Measurements from ENCODE around the gene ATP6V1D. TPM values are rescaled to one million over a fixed set of nuclear protein-coding genes. Genes with fewer than 3 reads are reported as not detected.
"Not testable (repeated sequence)": the region's sequence is repeated elsewhere in the genome, so short reads cannot be mapped to it uniquely, and the experiment has no call there.

ATP6V1D gene
- total RNA-seq, 4 donors from 2014 or later: 69.3 to 117 (median 98.4) TPM

GRCh38 chr14:67357969-67358354 is 1.6 kb downstream of the ATP6V1D start:
- peaks cover 51 to 69% (median 58%) of the 10 kb centered on the region in 4 donors for H3K4me1 ChIP-seq

DNA sequence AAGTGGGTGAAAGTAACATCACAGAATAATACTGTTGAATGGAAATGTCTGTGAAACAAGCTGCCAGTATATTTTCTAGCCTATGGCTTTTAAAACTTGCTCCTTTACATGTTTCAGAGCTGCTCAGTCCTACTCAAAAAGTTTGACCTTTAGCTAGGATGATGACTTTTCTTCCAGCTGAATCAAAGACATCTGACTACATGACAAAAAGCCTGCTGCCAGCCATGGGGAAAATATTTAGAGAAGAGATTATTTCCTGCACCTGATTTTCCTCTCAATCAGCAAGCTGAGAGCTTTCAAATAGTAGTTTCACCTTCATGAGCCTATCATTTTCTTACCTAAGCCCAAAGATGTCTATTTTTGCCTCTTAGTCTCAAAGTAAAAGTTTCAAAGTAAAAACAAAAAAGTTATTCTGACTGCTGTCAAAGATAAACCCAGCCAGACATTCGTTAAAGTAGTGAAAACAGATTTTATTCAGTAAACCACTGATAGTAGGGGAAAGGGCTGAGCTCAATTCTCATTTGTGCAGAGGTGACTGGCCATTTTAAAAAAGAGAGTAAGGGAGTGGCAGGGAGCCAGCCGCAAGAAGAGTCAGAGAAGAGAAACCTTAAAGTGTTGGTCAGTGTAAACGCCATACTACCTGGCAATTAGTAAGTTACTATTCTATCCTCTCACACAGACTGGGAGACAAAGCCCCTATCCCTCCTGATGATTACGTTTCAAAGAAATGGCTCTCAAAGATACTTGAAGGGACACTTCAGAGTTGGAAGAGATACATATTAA is 2.2 kb downstream of the ATP6V1D start:
- Histone ChIP-seq H3K4me1 (peaks cover 45 to 64% (median 52%) of the 10 kb centered on the region in 4 donors), H3K27ac (replicated peaks in 1 of 4) (no peak overlapping the region), H3K9me3 (no peaks in the 10 kb centered on the region), H3K27me3 (no peaks in the 10 kb centered on the region), H3K4me3 (peak overlapping the region in 2 of 4 donors; percentile 9 to 64), H3K36me3 (peaks cover 0 to 11% (median 5%) of the 10 kb centered on the region in 4 donors)
- no peak for DNase-seq (ENCODE audit: extremely low spot score)
- 56% methylated on average over 4 of the region's 4 CpGs for WGBS
- TF ChIP-seq POLR2AphosphoS5 (IDR thresholded peaks at IDR 0.05): no peak
- TF ChIP-seq EP300 (IDR thresholded peaks at IDR 0.05): no peak
- intact Hi-C loops (cut with DNase I): no loop called here

More at GRCh38 chr14:67357969-67358354, 1.6 kb downstream of the ATP6V1D start:
- WGBS: 63% methylated on average over 9 of the region's 9 CpGs
- peak overlapping the region in 3 of 4 donors; percentile 9 to 81 (median 64) for H3K4me3 ChIP-seq
- no peaks in the 10 kb centered on the region for H3K27me3 ChIP-seq
- no peaks in the 10 kb centered on the region for H3K9me3 ChIP-seq
- peaks cover 0 to 13% (median 4%) of the 10 kb centered on the region in 4 donors for H3K36me3 ChIP-seq
- TF ChIP-seq POLR2AphosphoS5 (IDR thresholded peaks at IDR 0.05) (no peak), POLR2A (IDR thresholded peaks at IDR 0.05; ENCODE audit: low read depth) (no peak), EP300 (IDR thresholded peaks at IDR 0.05) (no peak)
- TF ChIP-seq, protein P1, sequence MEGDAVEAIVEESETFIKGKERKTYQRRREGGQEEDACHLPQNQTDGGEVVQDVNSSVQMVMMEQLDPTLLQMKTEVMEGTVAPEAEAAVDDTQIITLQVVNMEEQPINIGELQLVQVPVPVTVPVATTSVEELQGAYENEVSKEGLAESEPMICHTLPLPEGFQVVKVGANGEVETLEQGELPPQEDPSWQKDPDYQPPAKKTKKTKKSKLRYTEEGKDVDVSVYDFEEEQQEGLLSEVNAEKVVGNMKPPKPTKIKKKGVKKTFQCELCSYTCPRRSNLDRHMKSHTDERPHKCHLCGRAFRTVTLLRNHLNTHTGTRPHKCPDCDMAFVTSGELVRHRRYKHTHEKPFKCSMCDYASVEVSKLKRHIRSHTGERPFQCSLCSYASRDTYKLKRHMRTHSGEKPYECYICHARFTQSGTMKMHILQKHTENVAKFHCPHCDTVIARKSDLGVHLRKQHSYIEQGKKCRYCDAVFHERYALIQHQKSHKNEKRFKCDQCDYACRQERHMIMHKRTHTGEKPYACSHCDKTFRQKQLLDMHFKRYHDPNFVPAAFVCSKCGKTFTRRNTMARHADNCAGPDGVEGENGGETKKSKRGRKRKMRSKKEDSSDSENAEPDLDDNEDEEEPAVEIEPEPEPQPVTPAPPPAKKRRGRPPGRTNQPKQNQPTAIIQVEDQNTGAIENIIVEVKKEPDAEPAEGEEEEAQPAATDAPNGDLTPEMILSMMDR (IDR thresholded peaks at IDR 0.05): no peak
- intact Hi-C loops (cut with DNase I): no loop called here
- DNase-seq (ENCODE audit: extremely low spot score): no peak
- H3K27ac ChIP-seq (replicated peaks in 1 of 4): no peak overlapping the region

- intact Hi-C loops (cut with DNase I): no loop called here
- no peak for DNase-seq (ENCODE audit: extremely low spot score)
- WGBS: 88% methylated on average over 5 of the region's 5 CpGs
- peaks cover 26 to 63% (median 43%) of the 10 kb centered on the region in 4 donors for H3K36me3 ChIP-seq
- no peak overlapping the region for H3K4me3 ChIP-seq
- TF ChIP-seq EP300 (IDR thresholded peaks at IDR 0.05) (no peak), POLR2AphosphoS5 (IDR thresholded peaks at IDR 0.05) (no peak), POLR2A (IDR thresholded peaks at IDR 0.05; ENCODE audit: low read depth) (no peak)
- TF ChIP-seq, protein P1 (IDR thresholded peaks at IDR 0.05): no peak
- no peaks in the 10 kb centered on the region for H3K27me3 ChIP-seq
- no peak overlapping the region for H3K27ac ChIP-seq (replicated peaks in 1 of 4)
- no peaks in the 10 kb centered on the region for H3K9me3 ChIP-seq
- peaks cover 7 to 23% (median 13%) of the 10 kb centered on the region in 4 donors for H3K4me1 ChIP-seq
These were observed 7.5 kb downstream of the ATP6V1D start for GRCh38 chr14:67352055-67352454.

- intact Hi-C loops (cut with DNase I): no loop called here
- DNase-seq (ENCODE audit: extremely low spot score): no peak
- Histone ChIP-seq H3K4me3 (no peak overlapping the region), H3K9me3 (no peaks in the 10 kb centered on the region), H3K27me3 (no peaks in the 10 kb centered on the region), H3K4me1 (no peaks in the 10 kb centered on the region), H3K36me3 (peaks cover 58 to 97% (median 92%) of the 10 kb centered on the region in 4 donors), H3K27ac (replicated peaks in 1 of 4) (no peak overlapping the region)
- TF ChIP-seq, protein P1 (IDR thresholded peaks at IDR 0.05): no peak
- TF ChIP-seq EP300 (IDR thresholded peaks at IDR 0.05) (no peak), POLR2A (IDR thresholded peaks at IDR 0.05; ENCODE audit: low read depth) (no peak), POLR2AphosphoS5 (IDR thresholded peaks at IDR 0.05) (no peak)
These were observed 14.0 kb downstream of the ATP6V1D start for GRCh38 chr14:67345583-67345982.

- Histone ChIP-seq H3K4me3 (no peak overlapping the region), H3K36me3 (peaks cover 56 to 97% (median 87%) of the 10 kb centered on the region in 4 donors), H3K4me1 (no peaks in the 10 kb centered on the region), H3K27ac (replicated peaks in 1 of 4) (no peak overlapping the region), H3K27me3 (no peaks in the 10 kb centered on the region), H3K9me3 (no peaks in the 10 kb centered on the region)
- TF ChIP-seq POLR2AphosphoS5 (IDR thresholded peaks at IDR 0.05) (no peak), EP300 (IDR thresholded peaks at IDR 0.05) (no peak), POLR2A (IDR thresholded peaks at IDR 0.05; ENCODE audit: low read depth) (no peak)
- TF ChIP-seq, protein P1 (IDR thresholded peaks at IDR 0.05): no peak
- 90% methylated on average over 4 of the region's 4 CpGs for WGBS
- intact Hi-C loops (cut with DNase I): no loop called here
- no peak for DNase-seq (ENCODE audit: extremely low spot score)
These were observed 15.9 kb downstream of the ATP6V1D start for GRCh38 chr14:67343601-67344230.

DNA sequence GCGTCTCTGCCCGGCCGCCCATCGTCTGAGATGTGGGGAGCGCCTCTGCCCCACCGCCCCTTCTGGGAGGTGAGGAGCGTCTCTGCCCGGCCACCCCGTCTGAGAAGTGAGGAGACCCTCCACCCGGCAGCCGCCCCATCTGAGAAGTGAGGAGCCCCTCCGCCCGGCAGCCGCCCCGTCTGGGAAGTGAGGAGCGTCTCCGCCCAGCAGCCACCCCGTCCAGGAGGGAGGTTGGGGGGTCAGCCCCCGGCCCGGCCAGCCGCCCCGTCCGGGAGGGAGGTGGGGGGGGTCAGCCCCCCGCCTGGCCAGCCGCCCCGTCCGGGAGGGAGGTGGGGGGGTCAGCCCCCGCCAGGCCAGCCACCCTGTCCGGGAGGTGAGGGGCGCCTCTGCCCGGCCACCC is 18.4 kb downstream of the ATP6V1D start:
- intact Hi-C loops (cut with DNase I); DNase-seq (ENCODE audit: extremely low spot score); H3K27ac ChIP-seq (replicated peaks in 1 of 4); H3K27me3 ChIP-seq; H3K4me3 ChIP-seq; H3K4me1 ChIP-seq; H3K9me3 ChIP-seq: not testable (repeated sequence)
- H3K36me3 ChIP-seq: peaks cover 52 to 97% (median 87%) of the 10 kb centered on the region in 4 donors
- WGBS: 99% methylated on average over 18 of the region's 31 CpGs

Measured in esophagus muscularis mucosa (tissue), 4 donors.